Gastrocnemius medialis (tissue), 4 donors: ENCODE results near the gene FBXO22. TPM values are rescaled to one million over a fixed set of nuclear protein-coding genes. Genes with fewer than 3 reads are reported as not detected.

Source experiments
- ATAC-seq, 2 donors: fragments of 150-250 bp; one replicate each; pipeline ENCODE4 v1.9.1; 2016
- DNase-seq, 2 donors: peaks; one replicate each; pipeline ENCODE4 v3.0.0-alpha.2; 2019
- H3K27ac ChIP-seq, 4 donors: fragments of 200-600 bp; sonication (generic); 1 replicate in 1 of 4; 2 replicates in 3 of 4; pipeline ENCODE4 v1.5.1; 2016 to 2018; ENCODE audit warnings: mild to moderate bottlenecking in 2 of 4, moderate library complexity in 1 of 4
- H3K27me3 ChIP-seq, 3 donors: fragments of 200-600 bp; sonication (generic) in 2 of 3; 1 replicate in 1 of 3; 2 replicates in 2 of 3; pipeline versions ENCODE4 v1.5.1 to v1.6.0; 2016 to 2019; ENCODE audit warnings: mild to moderate bottlenecking in 1 of 3, moderate library complexity in 1 of 3
- H3K36me3 ChIP-seq, 2 donors: fragments of 200-600 bp; sonication (generic) in 1 of 2; one replicate each; pipeline ENCODE4 v1.5.1; 2017 to 2018
- H3K4me1 ChIP-seq, 2 donors: fragments of 200-600 bp; sonication (generic) in 1 of 2; one replicate each; pipeline ENCODE4 v1.5.1; 2016 to 2017; ENCODE audit warnings: mild to moderate bottlenecking in 2 of 2
- H3K4me3 ChIP-seq, 4 donors: fragments of 200-600 bp; sonication (generic) in 3 of 4; 1 replicate in 1 of 4; 2 replicates in 3 of 4; pipeline ENCODE4 v1.5.1; 2016 to 2019; ENCODE audit warnings: mild to moderate bottlenecking in 2 of 4
- H3K9me3 ChIP-seq, 3 donors: fragments of 200-600 bp; sonication (generic) in 2 of 3; 1 replicate in 1 of 3; 2 replicates in 2 of 3; pipeline ENCODE4 v1.5.1; 2016 to 2019
- POLR2A ChIP-seq, 2 donors: fragments of 450-650 bp; IDR thresholded peaks; one replicate each; pipeline ENCODE4 v1.6.1; 2017; ENCODE audit warnings: antibody characterized with exemption in 2 of 2, mild to moderate bottlenecking in 2 of 2, moderate library complexity in 2 of 2
- in situ Hi-C, 4 donors: fragments of 200-750 bp; cut with MboI; loops; one replicate each; pipeline versions ENCODE4 v1.15.0 to v1.8.0; 2017; ENCODE audit warnings: low sequenced_read_pairs in 4 of 4
- intact Hi-C: fragments of 100-400 bp; cut with DNase I; formaldehyde crosslinking; loops from one replicate; pipeline ENCODE4 v1.15.1; 2023; ENCODE audit warnings: low total_unique reads
- total RNA-seq, 4 donors: library from RNA; depleted of rRNA; stranded (reverse); fragments of >200 nt; gene quantifications; one replicate each; pipeline versions ENCODE4 v1.1.0 to v1.2.3, GENCODE V29; 2016
- TF ChIP-seq, protein P1 (sequence below), 5 experiments: fragments of 450-650 bp in 3 of 5; fragments of 200-600 bp in 2 of 5; sonication (generic) in 2 of 5; IDR thresholded peaks in 4 of 5; conservative IDR thresholded peaks in 1 of 5; 1 replicate in 4 of 5; 2 replicates in 1 of 5; pipeline ENCODE4 v1.5.1; 2016 to 2019; ENCODE audit warnings: antibody characterized with exemption in 5 of 5, mild to moderate bottlenecking in 3 of 5, moderate library complexity in 3 of 5

Gene FBXO22
- 10 to 100 TPM; 12.3 to 13.9 (median 13.0) TPM for total RNA-seq

DNA sequence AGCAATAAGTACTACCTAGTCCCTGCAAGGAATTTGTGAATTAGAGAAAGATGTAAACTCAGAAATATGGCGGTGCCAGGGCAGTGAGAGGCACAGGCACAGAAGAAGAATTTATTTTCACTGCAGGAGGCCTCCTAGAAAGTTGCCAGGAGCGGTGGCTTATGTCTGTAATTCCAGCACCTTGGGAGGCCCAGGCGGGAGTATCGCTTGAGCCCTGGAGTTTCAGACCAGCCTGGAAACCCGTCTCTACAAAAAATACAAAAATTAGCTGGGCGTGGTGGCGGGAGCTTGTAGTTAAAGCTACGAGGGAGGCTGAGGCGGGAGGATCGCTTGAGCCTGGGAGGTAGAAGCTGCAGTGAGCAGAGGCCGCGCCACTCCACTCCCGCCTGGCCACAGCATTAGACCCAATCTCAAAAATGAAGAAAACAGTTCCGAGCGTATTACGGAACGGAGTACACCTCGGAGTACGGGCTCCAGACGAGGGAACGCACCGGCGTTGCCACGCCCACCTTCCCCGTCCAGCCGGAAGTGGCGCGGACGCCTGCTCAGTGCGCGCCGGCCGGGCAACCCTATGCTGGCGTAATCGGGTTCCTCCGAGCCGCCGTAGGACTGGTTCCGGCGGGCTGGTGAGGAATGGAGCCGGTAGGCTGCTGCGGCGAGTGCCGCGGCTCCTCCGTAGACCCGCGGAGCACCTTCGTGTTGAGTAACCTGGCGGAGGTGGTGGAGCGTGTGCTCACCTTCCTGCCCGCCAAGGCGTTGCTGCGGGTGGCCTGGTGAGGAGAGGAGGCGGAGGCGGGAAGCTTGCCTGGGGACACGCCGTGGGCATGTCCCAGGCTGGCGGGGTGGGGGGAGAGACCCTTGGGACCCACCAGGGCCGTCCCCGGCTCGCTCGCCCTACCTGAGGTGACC, at the start of gene FBXO22:
Gene FBXO22, plus strand, starts transcription at position 548 of the 909 bp plus-strand sequence. Its CDS starts 86 bp downstream, at position 634.
- ATAC-seq: peak; percentile 87 to 95
- in situ Hi-C loops: no loop called here
- DNase-seq: peak; percentile 81 to 88
- no peaks in the 10 kb centered on the region for H3K27me3 ChIP-seq
- no peaks in the 10 kb centered on the region for H3K9me3 ChIP-seq
- no peaks in the 10 kb centered on the region for H3K36me3 ChIP-seq
- peak within 1 kb of the TSS; percentile 77 to 96 (median 92) for H3K4me3 ChIP-seq
- peaks cover 3 to 13% of the 10 kb centered on the region in 2 donors for H3K4me1 ChIP-seq
- intact Hi-C loops: loop anchor here (2.0 to 10.0 kb wide), 2 partner anchors 61 to 89 kb away; partner anchors contain the start of gene UBE2Q2
- TF ChIP-seq POLR2A (IDR thresholded peaks at IDR 0.05): peak; percentile 58 to 77
- TF ChIP-seq, protein P1, sequence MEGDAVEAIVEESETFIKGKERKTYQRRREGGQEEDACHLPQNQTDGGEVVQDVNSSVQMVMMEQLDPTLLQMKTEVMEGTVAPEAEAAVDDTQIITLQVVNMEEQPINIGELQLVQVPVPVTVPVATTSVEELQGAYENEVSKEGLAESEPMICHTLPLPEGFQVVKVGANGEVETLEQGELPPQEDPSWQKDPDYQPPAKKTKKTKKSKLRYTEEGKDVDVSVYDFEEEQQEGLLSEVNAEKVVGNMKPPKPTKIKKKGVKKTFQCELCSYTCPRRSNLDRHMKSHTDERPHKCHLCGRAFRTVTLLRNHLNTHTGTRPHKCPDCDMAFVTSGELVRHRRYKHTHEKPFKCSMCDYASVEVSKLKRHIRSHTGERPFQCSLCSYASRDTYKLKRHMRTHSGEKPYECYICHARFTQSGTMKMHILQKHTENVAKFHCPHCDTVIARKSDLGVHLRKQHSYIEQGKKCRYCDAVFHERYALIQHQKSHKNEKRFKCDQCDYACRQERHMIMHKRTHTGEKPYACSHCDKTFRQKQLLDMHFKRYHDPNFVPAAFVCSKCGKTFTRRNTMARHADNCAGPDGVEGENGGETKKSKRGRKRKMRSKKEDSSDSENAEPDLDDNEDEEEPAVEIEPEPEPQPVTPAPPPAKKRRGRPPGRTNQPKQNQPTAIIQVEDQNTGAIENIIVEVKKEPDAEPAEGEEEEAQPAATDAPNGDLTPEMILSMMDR (IDR thresholded peaks at IDR 0.05 in 4 of 5, conservative IDR thresholded peaks at IDR 0.05 in 1 of 5): no peak
- H3K27ac ChIP-seq: peak within 1 kb of the TSS; percentile 78 to 85 (median 82)

DNA sequence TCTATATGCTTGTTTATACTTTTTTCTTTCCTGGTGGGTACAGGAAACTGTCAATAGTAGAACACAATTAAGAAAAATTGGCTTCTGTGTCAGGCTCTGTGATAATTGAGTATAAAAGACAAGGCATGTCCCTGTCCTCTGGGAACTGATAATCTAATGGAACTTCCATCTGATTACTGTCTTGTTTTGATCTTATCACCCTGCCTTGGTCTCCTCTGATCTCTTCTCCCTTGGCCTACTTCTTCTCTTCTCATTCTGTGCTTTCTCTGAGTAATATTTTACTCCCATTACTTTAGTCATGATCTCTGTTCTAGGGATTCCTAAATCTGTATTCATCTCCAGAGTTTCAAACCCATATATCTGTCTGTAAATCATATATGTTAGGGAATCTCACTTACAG, 45.8 kb upstream of the FBXO22 start:
- ATAC-seq (no peak), DNase-seq (no peak)
- in situ Hi-C loops (no loop called here), intact Hi-C loops (no loop called here)
- no peak overlapping the region for H3K4me3 ChIP-seq
- no peaks in the 10 kb centered on the region for H3K4me1 ChIP-seq
- TF ChIP-seq POLR2A (IDR thresholded peaks at IDR 0.05): no peak
- TF ChIP-seq, protein P1 (IDR thresholded peaks at IDR 0.05 in 4 of 5, conservative IDR thresholded peaks at IDR 0.05 in 1 of 5): no peak
- no peaks in the 10 kb centered on the region for H3K9me3 ChIP-seq
- H3K36me3 ChIP-seq: no peaks in the 10 kb centered on the region
- no peak overlapping the region for H3K27ac ChIP-seq
- no peaks in the 10 kb centered on the region for H3K27me3 ChIP-seq

DNA sequence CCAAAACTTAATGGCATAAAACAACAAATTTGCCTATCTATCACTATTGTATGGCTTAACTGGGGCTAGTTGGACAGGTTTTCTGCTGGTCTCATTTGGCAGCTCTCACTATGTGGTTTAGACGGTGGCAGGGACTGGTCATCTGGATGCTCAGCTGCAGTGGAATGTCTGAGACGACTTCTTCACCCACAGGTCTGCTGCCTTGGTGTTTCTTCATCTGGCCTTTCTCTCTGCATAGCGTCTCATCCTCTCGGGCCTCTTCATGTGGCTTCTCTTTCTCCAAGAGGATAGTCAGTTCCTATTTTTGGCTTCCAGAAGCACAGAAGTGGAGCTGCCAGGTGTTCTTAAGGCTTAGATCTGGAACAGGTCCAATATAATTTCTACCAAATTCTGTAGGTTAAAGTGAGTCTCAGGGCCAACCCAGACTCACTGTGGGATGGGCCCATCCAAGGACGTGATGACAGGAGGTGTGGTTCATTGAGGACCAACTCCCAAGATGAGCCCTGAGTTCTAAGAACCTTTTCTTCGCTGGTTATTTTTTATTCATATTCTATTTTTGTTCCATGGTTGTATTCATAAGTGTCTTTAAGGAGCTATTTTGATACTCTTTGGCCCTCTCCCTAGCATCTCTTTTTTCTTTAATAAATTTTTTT, 41.8 kb upstream of the FBXO22 start:
- H3K27ac ChIP-seq: peak overlapping the region in 1 of 4 donors; percentile 35
- intact Hi-C loops: no loop called here
- DNase-seq (no peak), ATAC-seq (peak; percentile 71 to 78)
- in situ Hi-C loops: no loop called here
- no peaks in the 10 kb centered on the region for H3K4me1 ChIP-seq
- H3K9me3 ChIP-seq: no peaks in the 10 kb centered on the region
- no peak for TF ChIP-seq POLR2A (IDR thresholded peaks at IDR 0.05)
- TF ChIP-seq, protein P1 (IDR thresholded peaks at IDR 0.05 in 4 of 5, conservative IDR thresholded peaks at IDR 0.05 in 1 of 5): no peak
- no peaks in the 10 kb centered on the region for H3K27me3 ChIP-seq
- no peaks in the 10 kb centered on the region for H3K36me3 ChIP-seq
- no peak overlapping the region for H3K4me3 ChIP-seq

DNA sequence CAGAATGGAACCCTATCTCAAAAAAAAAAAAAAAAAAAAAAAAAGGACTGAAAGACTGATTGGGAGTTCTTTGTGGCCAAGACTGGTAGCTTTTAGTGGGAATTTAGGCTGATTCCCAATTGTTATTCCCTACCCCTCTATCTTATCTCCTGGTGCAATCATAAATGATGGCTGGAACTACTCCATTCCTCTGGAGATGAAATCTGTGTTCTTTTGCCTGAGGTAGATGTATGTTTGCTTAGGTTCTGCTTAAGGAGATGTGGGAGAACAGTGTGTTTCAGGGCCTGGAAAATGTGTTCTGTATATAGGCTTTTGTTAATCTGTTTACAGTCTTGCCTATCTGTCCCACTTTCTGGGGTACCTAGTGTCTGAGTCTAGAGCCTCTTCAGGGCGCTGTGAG, 40.9 kb upstream of the FBXO22 start:
- DNase-seq (no peak), ATAC-seq (no peak)
- intact Hi-C loops (no loop called here), in situ Hi-C loops (no loop called here)
- Histone ChIP-seq H3K27ac (no peak overlapping the region), H3K9me3 (no peaks in the 10 kb centered on the region), H3K4me1 (no peaks in the 10 kb centered on the region), H3K36me3 (no peaks in the 10 kb centered on the region), H3K4me3 (no peak overlapping the region), H3K27me3 (no peaks in the 10 kb centered on the region)
- TF ChIP-seq, protein P1 (IDR thresholded peaks at IDR 0.05 in 4 of 5, conservative IDR thresholded peaks at IDR 0.05 in 1 of 5): no peak
- no peak for TF ChIP-seq POLR2A (IDR thresholded peaks at IDR 0.05)
